Stimulated activated CD8-positive, alpha-beta memory T cell treated with anti-CD3 and anti-CD28 coated beads, Interleukin-12 subunit alpha, Interleukin-12 subunit beta, amount 100 ng/mL, for 24 hours (primary cell): ENCODE results near the gene APBB2.

Experiments
- DNase-seq: peaks from one replicate; pipeline ENCODE4 v3.0.0-alpha.2; 2020; ENCODE audit errors: extremely low read depth

Gene APBB2

DNA sequence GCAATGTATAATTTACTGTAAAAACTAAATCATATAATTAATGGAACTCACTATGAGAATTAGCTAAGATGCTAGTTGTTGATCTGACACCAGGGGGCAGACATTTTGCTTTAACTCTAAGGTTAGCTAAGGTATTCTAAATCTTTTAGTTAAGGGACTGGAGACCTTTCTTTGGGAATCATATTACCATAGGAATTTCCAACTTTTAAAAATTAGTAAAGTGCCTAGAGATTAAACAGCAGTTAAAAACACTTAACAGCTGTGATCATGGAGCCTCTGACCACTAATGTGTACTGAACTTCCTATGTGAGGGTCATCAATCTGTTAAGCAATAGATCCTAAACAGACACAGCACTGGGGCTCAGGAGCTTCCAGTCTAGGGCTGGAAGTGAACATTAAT is 238.0 kb downstream of the APBB2 start:
- no peak for DNase-seq

DNA sequence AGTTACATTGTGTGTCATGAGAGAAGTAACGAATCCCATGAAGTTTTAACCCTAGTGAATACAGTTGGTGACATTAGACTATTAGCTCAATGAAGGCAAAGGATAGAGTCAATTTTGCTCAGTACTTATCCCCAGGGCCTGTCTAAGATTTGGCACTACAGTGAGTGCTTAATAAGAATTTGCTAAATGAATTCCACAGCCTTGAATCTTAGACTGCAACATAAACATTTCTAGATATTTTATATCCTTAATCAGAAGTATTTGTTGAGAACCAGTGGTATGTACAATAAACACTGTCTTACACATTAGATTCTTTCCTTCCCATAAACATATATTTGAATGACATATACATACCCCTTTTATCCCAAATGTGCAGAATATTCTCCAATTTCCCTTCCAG is 241.6 kb downstream of the APBB2 start:
- no peak for DNase-seq

DNA sequence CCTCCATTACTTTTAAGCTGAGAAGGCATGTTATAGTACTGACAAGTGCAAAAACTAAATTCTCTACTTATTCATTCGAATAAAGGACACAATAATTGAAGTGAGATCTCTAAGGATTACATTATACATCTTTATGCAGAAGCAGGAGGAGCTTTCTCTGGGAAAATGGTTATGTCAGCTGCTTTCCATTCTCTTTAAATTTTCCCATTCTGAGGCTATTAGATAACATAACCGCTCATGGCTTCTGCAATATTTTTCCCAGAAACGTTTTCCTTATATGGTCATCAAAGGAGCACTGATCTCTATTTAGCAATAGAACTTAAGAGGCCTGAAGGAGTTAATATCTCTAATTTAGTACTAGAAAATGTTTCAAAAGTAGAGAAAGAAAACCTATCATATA is 243.0 kb downstream of the APBB2 start:
- no peak for DNase-seq

DNA sequence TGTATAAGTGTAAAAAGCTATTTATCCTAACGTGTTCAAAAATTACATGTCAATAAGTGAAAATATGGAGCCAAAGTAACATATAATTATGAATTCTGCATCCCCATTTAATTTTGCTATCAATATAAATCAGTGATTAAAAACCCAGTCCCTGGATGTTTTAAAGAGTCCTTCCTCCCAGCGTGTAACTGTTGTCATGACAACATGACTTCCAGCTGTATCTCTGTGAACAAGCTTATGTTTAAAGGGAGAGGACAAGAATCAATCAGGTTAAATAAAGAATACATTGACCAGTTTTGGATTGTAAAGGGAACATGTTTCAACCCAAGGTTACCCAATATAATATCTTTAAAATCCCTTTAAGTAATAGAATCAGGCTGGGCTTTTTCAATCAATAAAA is 244.8 kb downstream of the APBB2 start:
- no peak for DNase-seq

DNA sequence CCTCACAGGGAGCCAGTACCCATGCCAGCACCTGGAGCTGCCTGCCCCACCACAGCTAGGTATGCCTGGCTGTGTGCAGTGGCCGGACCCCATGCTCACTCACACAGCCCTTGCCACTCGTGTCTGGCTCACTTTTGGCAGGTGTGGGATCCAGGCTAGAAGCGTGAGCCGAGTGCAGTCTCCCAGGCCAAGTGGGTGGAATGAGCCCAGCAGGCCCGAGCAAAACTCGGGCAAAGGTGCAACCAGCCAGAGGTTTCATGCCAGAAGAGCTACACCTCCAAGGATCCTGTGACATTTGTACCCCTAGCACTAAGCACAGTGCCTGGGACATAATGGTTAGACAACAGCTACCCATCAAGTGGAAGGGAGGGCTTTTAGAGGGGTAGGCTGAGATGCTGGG is 246.8 kb downstream of the APBB2 start:
- no peak for DNase-seq

DNA sequence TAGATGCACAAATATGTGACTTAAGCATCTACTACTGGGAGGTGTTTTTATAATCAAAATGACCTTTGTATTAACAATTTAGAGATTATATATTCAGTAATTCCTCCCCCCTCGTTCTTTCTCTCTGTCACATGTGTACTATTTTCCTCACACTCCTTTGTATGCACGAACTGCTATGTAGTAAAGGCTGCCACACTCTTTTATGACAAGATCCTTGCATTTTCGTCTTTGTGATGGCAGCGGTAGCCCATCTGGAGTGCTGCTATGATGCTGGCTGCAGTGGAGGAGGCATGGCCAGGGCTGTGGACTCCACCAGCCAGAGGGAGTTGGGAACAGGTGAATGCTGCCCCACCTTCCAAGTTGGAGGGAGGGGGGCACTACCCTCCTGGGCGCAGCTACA is 248.3 kb downstream of the APBB2 start:
- DNase-seq, result no peak

DNA sequence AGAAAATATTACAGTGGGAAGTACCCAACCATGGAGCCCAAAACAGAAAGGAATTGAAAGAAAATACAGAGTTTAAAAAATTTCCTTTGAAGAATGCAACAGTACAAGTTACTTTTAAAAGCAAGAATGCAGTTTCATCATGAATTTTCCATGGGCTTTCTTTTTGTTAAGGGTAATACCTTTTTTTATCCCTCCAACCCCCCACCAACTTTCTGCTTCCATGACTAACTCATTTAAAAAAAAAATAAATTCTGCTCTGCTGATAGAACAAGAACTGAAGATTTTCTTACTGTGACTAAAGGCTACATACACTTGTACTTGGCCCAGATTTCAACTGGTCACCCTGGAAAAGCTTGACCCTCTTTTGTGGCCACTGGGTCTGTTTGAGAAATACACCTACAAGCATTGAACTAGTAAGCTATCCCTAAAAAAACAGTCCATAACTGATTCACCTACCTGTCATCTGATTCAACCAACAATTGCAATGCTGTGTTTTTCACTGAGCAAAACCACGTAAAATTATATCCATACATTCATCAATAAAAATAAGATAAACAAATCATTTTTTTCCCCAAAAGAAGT is 250.4 kb downstream of the APBB2 start:
- DNase-seq, result no peak

DNA sequence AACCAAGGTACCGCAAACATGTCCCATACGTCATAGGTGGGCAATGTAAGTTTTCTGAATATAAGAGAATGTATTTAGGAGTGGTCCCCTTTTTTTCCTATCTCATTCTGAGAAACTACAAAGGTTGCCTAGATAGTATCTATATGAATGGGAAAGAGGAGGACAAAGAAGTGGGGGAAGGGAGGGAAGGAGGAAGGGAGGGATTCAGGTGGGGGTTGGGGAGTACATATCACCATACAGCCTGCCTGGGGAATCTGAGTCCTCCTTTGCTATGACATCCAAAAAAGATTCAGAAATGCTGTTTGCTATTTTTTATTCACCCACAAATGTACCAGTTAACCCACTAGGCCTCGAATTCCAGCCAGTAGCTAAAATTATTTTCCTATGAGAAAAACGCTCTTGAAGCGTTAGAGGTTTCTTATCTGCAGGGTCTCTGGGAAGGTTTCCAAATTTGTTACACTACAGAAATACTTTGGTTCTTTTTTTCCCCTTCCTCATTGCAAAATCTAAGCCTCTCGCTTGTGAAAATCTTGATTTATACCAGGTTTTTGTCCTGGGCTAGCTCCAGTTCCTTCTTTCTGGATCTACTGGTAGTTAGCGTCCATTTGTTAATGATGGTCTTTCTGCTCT is 251.7 kb downstream of the APBB2 start:
- no peak for DNase-seq

DNA sequence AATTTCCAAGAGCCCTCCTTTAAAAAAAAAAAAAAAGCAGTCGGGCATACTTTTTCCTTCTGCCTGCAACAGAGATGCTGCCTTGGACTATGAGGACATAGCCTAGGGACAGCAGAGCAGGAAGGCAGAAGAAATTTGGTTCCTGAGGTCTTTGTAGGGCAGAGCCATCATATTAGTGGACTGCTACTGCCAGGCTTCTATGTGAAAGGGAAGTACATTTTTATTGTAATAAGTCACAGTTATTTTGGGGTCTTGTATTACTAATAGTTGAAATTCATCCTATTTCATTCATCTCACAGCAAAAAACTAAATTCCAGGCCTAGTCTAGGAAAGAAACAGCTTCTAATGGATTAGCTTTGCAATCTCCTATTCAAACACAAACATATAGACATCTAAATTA is 253.4 kb downstream of the APBB2 start:
- DNase-seq, result no peak

DNA sequence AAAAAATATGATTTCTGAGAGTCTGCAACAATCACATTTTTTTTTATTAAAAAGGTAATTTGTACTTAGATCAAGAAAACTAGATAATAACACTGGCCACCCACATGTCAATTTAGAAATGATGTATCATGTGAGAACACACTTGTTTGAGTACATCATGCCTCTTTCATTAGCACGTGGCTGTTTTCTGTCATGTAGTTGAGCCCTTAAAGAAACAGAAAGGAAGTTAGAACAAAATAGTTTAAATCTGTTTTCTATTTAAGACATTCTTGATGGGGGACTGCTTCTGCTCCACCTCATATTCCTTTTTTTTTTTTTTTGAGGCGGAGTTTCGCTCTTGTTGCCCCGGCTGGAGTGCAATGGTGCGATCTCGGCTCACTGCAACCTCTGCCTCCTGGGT is 257.1 kb downstream of the APBB2 start:
- no peak for DNase-seq

DNA sequence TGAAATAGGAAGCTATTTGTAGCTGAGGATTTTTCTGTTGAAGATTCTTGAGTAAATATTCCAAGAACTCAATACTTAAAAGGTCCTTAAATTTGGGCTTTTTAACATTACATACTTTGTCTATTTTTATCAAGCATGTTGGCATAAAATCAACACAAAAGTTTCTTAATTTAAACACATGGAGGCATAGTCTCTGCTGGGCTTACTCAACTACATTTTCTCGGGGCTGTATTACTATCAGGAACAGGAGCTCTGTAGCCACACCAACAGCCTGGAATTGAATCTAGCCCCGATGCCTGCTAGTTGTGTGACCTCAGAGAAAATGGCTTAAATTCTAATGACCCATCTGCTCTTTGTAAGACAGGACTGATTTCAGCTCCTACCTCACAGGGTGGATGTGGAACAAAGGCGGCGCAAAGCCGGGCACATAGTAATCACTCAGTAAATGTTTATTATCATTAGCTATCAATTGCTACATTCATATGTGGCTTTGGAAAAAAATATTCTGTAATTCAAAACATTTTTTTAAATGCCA is 257.6 kb downstream of the APBB2 start:
- DNase-seq, result no peak

DNA sequence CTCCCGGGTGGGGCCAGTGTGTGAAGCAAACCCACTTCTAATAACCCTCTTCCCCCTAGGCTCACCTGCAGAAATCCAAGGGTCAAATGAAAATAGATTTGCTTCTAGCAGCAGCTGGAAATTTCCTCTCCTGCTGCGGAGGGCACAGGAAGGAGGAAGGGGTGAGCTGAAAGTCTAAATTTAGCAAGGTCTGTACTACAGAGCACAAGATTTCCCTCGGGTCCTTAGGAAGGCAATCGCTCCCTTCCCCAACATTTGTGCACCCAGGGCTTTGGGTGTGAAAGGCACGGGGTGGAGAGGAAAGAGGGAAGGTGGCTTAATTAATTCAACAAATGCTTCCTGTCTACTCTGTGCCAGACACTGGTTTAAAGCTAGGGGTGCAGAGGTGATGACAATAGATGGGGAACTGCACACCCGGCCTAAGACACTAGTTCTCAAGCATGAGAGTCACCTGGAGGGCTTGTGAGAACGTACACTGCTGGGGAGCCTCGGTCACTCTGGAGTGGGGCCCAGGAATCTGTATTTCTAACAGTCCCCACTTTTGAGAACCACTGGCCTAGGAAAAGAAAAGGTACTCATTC is 260.2 kb downstream of the APBB2 start:
- no peak for DNase-seq

DNA sequence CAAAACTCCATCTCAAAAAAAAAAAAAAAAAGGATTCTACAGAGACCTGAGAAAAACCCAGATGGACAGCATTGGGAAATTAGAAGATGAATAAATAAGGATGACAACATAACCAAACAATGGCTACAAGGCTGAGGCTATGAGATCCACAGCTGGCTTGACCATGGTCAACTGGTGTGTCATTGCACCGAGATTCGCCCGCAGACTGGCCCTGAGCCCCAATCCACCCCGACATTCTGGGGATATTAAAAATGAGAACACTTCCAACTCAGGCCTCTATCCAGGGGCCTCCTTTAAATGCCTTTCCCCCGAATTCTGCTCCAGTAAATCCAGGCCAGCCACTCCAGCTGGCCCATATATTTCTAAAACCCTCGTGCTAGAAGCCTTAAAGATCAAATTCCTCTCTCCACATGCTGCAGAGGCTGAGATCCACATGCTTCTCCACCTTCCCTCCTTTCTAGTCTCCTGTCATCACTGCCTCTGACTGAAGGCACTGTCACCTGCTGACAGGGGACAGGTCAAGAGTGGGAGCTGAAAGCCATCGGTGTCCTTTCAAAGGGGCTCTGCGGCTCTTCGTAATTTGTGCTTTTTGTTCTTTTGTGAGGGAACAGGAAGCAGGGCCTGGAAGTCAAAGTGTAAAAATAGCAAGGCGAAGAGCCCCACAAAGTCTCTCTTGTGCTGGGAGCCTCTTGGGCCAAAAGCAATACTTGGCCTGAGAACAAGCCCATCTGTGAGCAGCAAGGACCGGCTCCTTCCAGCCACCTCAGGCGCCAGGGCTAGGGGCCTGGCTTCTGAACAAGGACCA is 260.9 kb downstream of the APBB2 start:
- no peak for DNase-seq

DNA sequence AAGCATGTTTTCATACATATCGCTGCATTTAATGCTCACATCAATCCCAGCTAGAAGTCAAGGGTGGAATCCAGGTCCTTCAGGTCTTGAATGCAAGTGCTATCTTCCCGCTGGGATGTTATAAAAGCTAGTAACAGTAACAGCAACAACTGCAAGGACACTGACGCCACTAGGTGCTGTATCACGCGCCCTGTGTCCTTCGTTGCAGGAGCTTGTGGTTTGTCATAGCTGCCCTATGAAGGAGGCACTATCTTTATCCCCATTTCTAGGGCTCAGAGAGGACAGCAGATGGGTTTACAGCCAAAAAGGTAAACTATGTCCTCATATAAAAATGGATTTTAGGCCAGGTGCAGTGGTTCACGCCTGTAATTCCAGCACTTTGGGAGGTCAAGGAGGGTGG is 261.7 kb downstream of the APBB2 start:
- no peak for DNase-seq

DNA sequence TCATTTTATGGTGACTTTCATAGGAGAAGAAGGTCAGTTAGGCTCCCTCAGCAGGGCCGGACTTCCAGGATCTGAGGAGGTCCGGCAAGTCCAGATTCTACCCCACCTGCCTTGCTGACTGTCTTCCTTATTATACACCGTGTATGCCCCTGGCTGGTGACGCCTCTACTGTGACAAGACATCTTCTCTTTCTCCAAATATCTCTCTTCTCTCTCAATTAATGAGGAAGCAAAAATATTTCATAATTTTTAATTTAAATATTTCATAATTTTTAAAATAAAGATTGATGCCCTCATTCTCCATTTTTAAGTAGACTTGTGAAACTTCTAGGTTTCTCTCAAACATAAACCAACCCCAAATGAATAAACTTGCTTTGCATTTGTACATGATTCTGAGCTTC is 262.1 kb downstream of the APBB2 start:
- no peak for DNase-seq

DNA sequence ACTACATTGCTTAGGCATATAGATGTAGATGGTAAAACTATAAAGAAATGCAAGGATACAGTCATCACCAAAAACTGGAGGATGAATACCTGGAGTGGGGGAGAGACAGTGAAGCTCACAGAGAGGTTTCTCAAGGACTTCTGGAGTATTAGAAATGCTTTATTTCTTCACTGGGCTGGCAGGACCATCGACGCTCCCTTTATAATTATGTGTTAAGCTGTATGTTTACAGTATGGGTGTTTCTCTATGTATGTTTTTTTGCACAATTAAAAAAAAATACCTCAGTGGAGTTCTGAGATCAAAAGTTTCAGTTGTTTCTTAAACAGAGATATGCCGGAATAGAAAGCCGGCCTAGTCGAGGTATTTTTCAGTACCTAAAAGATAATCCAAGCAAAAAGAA is 263.3 kb downstream of the APBB2 start:
- no peak for DNase-seq

DNA sequence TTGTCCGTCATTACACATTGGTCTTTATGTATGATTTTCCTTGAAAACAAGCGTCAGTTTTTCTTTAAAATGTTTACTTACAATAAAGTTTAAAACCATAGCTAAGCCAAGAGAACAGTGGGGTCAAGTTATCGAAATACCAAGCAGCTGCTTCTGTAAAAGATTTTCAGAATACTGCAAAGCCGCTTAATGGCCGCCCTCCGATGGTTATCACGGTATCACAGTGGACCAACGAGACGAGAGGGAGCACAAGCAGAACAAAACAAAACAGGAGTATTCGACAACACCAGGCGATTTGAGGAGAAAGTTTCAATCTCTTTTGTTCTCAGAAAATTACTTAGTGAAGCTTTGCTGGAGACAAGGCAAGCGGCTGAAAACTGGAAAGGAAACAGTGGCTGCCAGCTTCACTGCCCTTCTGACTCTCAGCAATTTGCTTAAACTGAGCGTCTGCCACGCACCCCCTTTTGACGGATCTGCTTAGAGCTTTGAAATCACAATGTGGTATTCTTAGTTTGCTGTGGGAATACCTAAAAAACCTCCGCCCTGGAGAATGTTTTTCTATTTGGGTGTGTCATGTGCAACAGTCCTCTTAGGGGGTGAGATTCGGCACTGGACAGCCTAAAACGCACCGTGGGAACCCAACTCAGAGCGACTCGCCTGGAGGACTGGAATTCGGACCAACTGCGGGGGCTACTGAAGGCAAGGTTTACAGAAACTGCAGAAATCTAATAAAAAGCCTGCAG is 264.8 kb downstream of the APBB2 start:
- no peak for DNase-seq

DNA sequence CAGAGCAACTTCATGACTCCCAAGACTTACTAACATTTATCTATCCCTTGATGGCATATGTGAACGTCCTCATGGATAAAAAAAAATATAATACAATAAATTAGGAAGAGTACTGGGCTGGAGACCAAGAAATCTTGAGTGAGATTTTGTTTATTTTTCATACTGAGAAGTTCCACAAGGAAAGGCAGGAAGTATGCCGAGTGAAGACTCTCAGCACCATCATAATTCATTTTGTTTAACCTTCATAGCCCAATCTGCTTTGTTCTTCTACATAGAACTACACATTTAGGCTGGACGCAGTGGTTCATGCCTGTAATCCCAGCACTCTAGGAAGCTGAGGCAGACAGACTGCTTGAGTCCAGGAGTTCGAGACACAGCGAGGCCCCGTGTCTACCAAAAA is 266.3 kb downstream of the APBB2 start:
- no peak for DNase-seq

DNA sequence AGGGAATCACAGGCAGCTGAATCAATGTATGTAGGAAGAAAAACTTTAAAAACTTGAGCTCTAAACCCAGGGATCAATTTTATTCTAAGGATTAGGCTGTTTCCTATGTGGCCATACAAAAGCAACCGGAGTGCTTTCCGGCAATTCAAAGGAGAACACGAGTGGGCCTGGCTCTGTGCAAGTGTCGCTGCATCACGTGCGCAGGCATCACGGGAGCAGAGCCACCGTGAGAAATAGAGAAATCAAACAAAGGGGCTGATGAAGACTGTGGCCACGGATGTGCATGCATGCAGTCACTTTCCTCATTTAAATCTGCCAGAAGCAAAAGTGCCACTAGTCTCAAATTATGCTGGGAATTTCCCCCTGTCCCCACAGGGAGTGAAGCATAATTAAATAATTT is 267.7 kb downstream of the APBB2 start:
- DNase-seq, result no peak

DNA sequence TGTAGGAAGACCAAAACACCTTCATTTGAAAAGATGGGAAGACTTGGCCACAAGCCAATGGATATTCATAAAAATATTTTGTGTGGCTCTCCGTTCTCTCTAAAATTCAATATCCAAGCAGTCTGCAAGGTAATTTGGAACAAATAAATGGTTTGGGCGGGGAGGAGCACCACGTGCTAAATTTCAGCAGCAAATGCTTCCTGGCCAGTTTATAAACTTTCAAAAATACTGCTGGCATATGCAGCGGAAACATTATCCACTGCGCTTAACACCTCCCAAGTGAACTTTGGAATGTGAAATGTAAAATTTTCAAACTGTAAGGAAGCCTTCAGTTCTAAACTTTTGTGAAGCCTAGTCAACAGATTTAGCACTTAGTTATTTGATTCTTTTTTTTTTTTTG is 273.6 kb downstream of the APBB2 start:
- no peak for DNase-seq

DNA sequence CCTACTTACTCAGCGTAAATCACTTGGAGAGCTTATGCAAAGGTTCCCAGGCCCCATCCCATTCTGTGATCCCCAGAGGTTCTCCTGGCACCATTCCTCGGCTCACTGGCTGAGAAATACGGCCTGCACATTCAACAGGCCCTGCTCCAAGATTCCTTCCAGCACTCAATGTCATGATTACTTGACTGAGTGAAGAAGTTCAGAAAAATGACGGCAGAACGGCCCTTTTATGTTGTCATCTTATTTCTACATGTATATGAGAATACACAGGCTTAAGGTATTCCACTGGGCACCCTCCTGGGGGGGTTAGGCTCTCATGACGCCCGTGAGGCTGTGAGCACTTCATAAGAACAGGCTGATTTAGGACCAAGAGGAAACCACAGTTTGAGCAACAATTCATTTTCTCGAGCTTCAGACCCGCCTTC is 274.0 kb downstream of the APBB2 start:
- DNase-seq, result no peak

DNA sequence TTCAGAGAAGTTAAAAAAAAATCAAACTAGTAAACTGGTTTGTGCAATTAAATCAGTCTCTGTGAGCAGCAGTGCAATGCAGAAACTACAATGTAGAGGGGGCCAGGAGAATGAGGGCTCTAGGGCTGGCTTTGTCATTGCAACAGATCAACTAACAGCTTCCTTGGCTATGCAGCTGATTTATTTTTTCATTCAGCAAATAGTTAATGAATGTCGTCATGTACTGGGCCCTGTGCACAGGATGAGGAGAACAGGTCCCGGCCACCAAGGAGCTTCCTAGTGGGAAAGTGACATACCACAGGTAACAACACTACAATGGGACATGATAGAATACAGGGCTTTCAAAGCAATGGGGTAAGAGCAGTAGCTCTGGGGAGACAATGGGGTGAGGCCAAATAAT is 274.5 kb downstream of the APBB2 start:
- DNase-seq, result no peak
